ENCODE results near the gene BCORL1. TPM values are rescaled to one million over a fixed set of nuclear protein-coding genes. Genes with fewer than 3 reads are reported as not detected.
A peak's percentile ranks its signal among the peaks of the same experiment; 100 is the strongest.

The BCORL1 gene
- total and polyA plus RNA-seq, 2 experiments from 2014 or later, result 3.4 to 9.2 TPM

DNA sequence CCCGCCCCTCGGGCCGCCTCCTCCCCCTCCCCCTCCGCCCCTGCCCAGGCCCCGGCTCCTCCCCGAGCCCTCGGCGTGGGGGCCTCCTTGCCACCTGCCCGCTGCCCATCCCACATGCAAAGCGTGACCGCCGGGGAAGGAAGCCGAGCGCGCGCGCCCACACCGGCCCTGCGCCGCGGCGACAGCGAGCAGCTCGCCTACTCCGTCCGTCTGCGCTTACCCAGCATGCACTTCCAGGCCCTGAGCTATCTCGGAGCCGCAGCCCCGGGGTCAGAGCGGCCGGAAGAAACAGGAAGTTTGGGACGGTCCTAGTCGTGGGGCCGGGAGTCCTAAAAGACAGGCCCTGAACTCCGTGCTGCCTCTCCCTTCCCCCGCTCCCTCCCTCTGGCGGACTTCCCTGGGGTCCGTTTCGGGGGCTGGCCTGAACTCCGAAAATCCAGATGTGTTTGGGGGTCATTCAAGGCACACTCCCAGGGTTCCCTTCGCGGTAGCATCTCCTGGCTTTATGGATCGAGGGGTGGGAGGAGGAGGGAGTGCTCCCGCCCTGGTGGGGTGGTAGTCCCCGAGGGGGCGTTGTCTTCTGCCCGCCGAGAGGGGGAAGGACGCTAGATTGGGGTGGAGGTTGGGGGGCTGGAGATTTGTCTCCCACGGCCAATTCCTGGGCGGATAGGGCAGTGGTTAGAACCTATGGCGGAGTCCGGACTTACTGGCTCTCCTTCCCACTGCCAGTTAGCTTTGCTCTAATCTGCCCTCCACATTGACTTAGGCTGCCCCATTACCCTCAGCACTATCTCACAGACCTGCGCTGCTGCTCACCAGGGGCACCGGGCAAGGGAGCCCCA is 25.0 kb upstream of the BCORL1 start:
- Histone ChIP-seq H3K79me2 (no peaks in the 10 kb centered on the region), H3K9me2 (replicated peaks; ENCODE audit: insufficient read depth) (no peaks in the 10 kb centered on the region), H4K20me1 (ENCODE audit: insufficient read depth, poor library complexity, severe bottlenecking) (no peaks in the 10 kb centered on the region), H3K27ac (peak overlapping the region; percentile 40), H3K4me2 (peak overlapping the region; percentile 71), H2AFZ (peak overlapping the region; percentile 60), H3K4me1 (ENCODE audit: insufficient read depth) (no peaks in the 10 kb centered on the region), H3K36me3 (replicated peaks; ENCODE audit: insufficient read depth, low read depth) (no peaks in the 10 kb centered on the region), H3K4me3 (no peak overlapping the region), H3K9me3 (ENCODE audit: low read depth) (no peaks in the 10 kb centered on the region), H3K27me3 (no peaks in the 10 kb centered on the region)
- whole genome bisulfite sequencing (ENCODE audit: low lambda C conversion rate, missing lambda C conversion rate), result 58% methylated on average over 43 of the region's 56 CpGs
- DNase-seq (ENCODE audit: low spot score), result peak; percentile 68
- no peak for TF ChIP-seq EZH2 (IDR thresholded peaks at IDR 0.05; ENCODE audit: borderline replicate concordance)

- H3K4me3 ChIP-seq, result no peak overlapping the region
- H3K9me2 ChIP-seq (replicated peaks; ENCODE audit: insufficient read depth), result no peaks in the 10 kb centered on the region
- no peaks in the 10 kb centered on the region for H3K79me2 ChIP-seq
- H3K4me2 ChIP-seq, result peak overlapping the region; percentile 71
- H3K27ac ChIP-seq, result no peak overlapping the region
- TF ChIP-seq, protein P1, sequence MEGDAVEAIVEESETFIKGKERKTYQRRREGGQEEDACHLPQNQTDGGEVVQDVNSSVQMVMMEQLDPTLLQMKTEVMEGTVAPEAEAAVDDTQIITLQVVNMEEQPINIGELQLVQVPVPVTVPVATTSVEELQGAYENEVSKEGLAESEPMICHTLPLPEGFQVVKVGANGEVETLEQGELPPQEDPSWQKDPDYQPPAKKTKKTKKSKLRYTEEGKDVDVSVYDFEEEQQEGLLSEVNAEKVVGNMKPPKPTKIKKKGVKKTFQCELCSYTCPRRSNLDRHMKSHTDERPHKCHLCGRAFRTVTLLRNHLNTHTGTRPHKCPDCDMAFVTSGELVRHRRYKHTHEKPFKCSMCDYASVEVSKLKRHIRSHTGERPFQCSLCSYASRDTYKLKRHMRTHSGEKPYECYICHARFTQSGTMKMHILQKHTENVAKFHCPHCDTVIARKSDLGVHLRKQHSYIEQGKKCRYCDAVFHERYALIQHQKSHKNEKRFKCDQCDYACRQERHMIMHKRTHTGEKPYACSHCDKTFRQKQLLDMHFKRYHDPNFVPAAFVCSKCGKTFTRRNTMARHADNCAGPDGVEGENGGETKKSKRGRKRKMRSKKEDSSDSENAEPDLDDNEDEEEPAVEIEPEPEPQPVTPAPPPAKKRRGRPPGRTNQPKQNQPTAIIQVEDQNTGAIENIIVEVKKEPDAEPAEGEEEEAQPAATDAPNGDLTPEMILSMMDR (IDR thresholded peaks at IDR 0.05; ENCODE audit: poor library complexity), result no peak
- TF ChIP-seq EZH2phosphoT487 (IDR thresholded peaks at IDR 0.05; ENCODE audit: low read depth, severe bottlenecking, unreplicated experiment), result no peak
- no peak overlapping the region for H2AFZ ChIP-seq
- no peaks in the 10 kb centered on the region for H3K36me3 ChIP-seq (replicated peaks; ENCODE audit: insufficient read depth, low read depth)
- no peak for DNase-seq (ENCODE audit: low spot score)
- no peaks in the 10 kb centered on the region for H3K27me3 ChIP-seq
- no peaks in the 10 kb centered on the region for H4K20me1 ChIP-seq (ENCODE audit: insufficient read depth, poor library complexity, severe bottlenecking)
- WGBS (ENCODE audit: low lambda C conversion rate, missing lambda C conversion rate), result 73% methylated on average over 7 of the region's 7 CpGs
- no peaks in the 10 kb centered on the region for H3K4me1 ChIP-seq (ENCODE audit: insufficient read depth)
- no peaks in the 10 kb centered on the region for H3K9me3 ChIP-seq (ENCODE audit: low read depth)
These were observed 24.4 kb upstream of the BCORL1 start for GRCh38 chrX:129958083-129958465.

DNA sequence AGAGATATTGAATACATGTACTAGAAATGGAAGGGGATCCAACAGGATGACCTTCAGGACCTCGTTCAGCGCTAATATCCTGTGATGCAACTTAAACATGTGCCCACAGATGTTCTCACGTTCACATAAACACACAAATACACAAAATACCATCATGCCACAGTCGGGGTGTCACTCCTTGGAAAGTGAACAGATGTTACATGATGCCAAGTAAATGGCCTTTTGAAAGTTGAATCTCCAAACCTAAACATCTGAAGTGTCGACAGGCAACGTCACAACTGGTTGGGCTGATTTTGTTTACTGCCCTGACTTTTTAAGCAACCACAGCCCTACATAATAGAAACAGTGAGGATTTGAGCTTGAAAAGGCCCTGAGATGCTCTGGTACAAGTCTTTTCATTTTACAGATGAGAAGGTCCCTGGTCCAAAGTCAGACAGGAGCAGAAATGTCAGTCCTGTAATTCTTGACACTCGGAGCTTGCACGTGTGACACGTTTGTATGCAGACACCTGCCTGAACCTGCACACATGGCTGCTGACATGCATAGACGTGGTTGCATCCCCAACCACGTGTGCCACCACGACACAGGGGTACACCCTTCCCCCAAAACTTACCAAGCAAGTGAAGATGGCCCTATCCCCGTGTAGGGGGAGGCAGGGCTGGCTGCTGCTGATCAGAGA is 23.5 kb upstream of the BCORL1 start:
- no peak overlapping the region for H3K27ac ChIP-seq
- no peaks in the 10 kb centered on the region for H3K9me3 ChIP-seq (ENCODE audit: low read depth)
- H4K20me1 ChIP-seq (ENCODE audit: insufficient read depth, poor library complexity, severe bottlenecking), result no peaks in the 10 kb centered on the region
- no peaks in the 10 kb centered on the region for H3K4me1 ChIP-seq (ENCODE audit: insufficient read depth)
- H3K79me2 ChIP-seq, result no peaks in the 10 kb centered on the region
- TF ChIP-seq EZH2phosphoT487 (IDR thresholded peaks at IDR 0.05; ENCODE audit: low read depth, severe bottlenecking, unreplicated experiment), result no peak
- no peak for TF ChIP-seq EZH2 (IDR thresholded peaks at IDR 0.05; ENCODE audit: borderline replicate concordance)
- H3K36me3 ChIP-seq (replicated peaks; ENCODE audit: insufficient read depth, low read depth), result no peaks in the 10 kb centered on the region
- WGBS (ENCODE audit: low lambda C conversion rate, missing lambda C conversion rate), result 31% methylated on average over 13 of the region's 13 CpGs
- no peaks in the 10 kb centered on the region for H3K9me2 ChIP-seq (replicated peaks; ENCODE audit: insufficient read depth)
- peak overlapping the region; percentile 53 for H3K4me2 ChIP-seq
- no peaks in the 10 kb centered on the region for H3K27me3 ChIP-seq
- H2AFZ ChIP-seq, result no peak overlapping the region
- DNase-seq (ENCODE audit: low spot score), result no peak
- H3K4me3 ChIP-seq, result no peak overlapping the region

DNA sequence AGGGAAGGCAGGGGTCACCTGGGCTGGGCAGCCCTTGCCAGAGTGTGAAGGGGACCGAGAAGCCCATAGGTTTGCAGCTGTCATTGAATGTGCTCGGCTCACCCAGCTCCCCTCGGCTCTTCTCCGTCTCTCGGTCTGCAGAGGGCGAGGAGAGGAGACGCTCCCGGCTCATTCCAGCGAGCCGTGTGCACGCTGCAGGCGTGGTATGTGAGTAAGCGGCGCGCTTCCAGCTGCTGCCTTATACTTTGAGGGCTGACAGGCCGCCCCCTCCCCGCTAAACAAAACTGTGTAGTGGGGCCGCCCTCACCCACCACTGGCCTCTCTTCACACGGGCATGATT is 23.0 kb upstream of the BCORL1 start:
- Histone ChIP-seq H3K27ac (no peak overlapping the region), H3K79me2 (no peaks in the 10 kb centered on the region), H3K4me2 (peak overlapping the region; percentile 53), H2AFZ (no peak overlapping the region), H4K20me1 (ENCODE audit: insufficient read depth, poor library complexity, severe bottlenecking) (no peaks in the 10 kb centered on the region), H3K4me1 (ENCODE audit: insufficient read depth) (no peaks in the 10 kb centered on the region), H3K27me3 (no peaks in the 10 kb centered on the region), H3K9me2 (replicated peaks; ENCODE audit: insufficient read depth) (no peaks in the 10 kb centered on the region), H3K4me3 (no peak overlapping the region), H3K36me3 (replicated peaks; ENCODE audit: insufficient read depth, low read depth) (no peaks in the 10 kb centered on the region), H3K9me3 (ENCODE audit: low read depth) (no peaks in the 10 kb centered on the region)
- DNase-seq (ENCODE audit: low spot score), result peak; percentile 66
- 48% methylated on average over 18 of the region's 19 CpGs for WGBS (ENCODE audit: low lambda C conversion rate, missing lambda C conversion rate)
- TF ChIP-seq EZH2phosphoT487 (IDR thresholded peaks at IDR 0.05; ENCODE audit: low read depth, severe bottlenecking, unreplicated experiment) (no peak), EZH2 (IDR thresholded peaks at IDR 0.05; ENCODE audit: borderline replicate concordance) (no peak)
- TF ChIP-seq, protein P1 (IDR thresholded peaks at IDR 0.05; ENCODE audit: poor library complexity), result no peak

Measured in hepatocyte (in vitro differentiated cells).